Stimulated activated CD4-positive, alpha-beta T cell treated with anti-CD3 and anti-CD28 coated beads, Interleukin-12 subunit alpha, Interleukin-12 subunit beta, amount 100 ng/mL, for 4 hours (primary cell): Measurements from ENCODE around the gene ITGB6.

ENCODE experiments used
- DNase-seq: peaks from one replicate; pipeline ENCODE4 v3.0.0-alpha.2; 2020

Gene ITGB6

DNA sequence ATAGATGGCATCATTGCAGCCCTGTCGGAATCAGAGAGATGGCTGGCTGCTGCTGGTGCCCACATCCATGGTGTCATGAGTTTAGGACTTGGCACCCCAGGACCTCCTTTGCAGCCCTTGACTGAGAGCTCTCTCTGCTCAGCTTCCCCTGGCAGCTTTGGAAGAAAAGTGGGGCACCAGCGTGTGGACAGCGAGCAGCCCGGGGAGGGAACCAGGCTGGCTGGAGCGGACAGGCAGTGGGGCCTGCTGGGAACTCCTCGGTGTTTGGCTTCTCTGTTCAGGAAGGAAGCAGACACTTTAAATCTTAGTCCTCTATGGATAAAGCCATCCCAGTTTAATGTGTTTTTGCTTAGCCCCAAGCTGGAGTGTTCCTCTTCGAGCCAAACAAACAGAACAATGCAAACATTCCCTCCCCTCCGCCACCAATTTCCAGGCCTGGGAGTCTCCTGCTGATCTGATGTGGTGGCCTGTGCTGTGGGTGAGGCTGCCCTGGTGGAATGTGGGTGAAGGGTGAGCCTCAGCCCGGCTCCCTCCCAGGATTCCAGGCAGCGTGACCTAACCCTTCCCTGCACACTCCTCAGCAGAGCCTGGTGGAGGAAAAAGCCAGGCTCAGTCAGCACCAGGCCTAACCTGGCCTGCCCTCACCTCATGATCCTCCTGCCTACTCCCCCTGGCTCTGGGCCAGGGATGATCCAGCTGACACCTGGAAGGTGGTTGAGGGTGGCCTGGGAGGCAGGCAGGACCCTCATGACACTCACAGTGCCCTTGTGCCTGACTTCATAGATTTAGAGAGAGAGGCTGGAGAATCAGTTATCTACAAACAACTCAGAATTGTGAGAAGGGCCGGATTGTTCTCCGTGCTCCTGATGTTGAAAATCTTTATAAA is 21.6 kb upstream of the ITGB6 start:
- no peak for DNase-seq

DNA sequence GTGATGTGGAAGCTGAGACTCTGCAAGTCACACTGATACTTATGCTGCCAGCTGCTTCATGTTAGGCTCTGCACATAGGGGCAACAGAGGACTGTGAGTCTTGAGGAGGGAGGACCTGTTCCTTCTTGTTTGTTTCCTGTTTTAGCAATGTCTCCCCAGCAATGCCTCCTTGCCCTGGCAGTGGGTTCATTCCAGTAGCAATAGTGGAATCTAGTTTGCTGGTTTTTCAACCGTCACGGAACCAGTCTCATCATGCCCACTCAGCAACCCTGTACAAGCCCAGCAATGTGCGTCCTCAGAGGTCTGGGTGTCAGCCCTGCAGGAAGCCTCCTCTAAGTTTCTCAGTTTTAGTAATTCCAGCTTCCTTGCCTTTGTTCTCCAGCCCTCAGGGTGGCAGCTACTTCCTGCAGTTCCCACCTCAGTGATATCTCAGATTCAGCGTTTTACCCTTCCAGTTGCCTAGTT is 20.5 kb upstream of the ITGB6 start:
- DNase-seq: peak; percentile 9

DNA sequence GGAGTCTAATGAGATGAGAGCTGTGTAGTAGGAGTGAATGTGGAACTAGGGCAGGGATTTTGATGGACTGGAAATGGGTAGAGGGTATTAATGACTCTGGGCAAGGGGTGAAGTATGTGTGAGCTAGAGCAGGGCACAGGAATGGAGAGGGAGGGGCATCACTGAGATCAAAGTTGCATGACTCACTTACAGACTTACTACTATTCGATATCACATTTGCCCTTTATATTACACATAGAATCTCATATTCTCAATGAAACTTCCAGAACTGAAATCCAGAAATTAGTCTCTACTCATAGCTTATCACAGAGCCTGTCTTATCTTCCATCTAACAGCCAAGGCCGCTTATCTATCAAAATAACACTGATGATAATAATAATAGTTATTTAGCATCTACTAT is 20.0 kb upstream of the ITGB6 start:
- DNase-seq: no peak

- DNase-seq: no peak
Measured at GRCh38 chr2:160214461-160215445, 14.7 kb upstream of the ITGB6 start.

- no peak for DNase-seq
Measured at GRCh38 chr2:160213511-160213910, 13.4 kb upstream of the ITGB6 start.

DNA sequence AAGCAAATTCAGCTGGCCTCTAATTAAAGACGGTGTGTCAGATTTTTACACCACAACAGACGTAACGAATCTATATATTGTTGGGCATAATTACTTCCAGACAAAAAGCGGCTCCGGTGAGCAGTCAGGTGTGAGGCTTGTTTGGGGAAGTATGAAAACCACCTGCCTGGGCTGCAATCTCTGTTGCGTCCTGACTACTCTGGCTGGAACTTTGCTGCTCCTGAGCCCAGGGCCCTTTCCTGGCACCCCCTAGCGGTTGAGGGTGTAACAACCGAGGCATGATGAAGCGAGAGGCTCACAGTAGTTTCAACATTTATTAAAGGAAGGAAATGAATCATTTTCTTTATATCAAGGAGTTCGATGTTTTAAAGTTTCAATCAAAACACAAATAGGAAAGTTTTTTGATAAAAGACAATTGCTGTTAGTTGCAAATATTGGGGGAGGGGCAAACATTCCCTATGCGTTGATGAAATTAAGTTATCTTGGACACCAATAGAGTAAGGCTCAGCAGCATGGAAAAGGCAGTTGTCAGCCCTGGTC is 10.6 kb upstream of the ITGB6 start:
- peak; percentile 66 for DNase-seq

DNA sequence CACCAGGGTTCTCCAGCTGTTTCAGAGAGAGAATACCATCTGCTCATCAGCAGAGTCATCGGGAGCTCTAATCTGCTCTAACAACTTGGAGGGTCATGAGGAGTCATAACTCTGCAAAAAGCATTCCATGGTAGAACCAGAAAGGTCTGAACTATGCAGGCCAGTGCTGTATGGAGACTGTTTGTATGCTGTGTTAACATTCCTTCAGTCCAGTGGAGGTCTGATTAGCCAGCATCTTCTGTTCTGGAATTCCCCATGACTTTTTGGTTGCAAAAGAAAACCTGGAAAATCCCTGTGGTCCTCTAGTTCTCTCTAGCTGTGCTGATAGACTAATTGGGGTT is 9.4 kb upstream of the ITGB6 start:
- DNase-seq: no peak

- no peak for DNase-seq
Measured at GRCh38 chr2:160208655-160209515, 8.8 kb upstream of the ITGB6 start.

- DNase-seq: no peak
Measured at GRCh38 chr2:160207804-160208654, 8.0 kb upstream of the ITGB6 start.

- no peak for DNase-seq
Measured at GRCh38 chr2:160207271-160207670, 7.2 kb upstream of the ITGB6 start.

DNA sequence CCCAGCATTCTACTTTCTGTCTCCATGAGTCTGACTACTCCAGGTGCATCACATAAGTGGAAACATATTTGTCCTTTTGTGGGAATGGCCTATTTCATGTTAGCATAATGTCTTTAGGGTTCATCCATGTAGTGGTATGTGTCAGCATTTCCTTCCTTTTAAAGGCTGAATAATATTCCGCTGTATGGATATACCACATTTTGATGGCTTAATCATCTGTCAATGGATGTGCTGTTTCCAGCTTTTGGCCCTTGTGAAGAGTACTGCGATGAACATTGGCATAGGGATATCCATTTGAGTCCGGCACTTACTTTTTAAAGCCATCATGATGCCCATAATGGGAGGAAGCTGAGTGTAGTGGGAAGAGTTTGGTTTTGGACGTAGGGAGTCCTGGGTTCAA is 6.4 kb upstream of the ITGB6 start:
- no peak for DNase-seq

DNA sequence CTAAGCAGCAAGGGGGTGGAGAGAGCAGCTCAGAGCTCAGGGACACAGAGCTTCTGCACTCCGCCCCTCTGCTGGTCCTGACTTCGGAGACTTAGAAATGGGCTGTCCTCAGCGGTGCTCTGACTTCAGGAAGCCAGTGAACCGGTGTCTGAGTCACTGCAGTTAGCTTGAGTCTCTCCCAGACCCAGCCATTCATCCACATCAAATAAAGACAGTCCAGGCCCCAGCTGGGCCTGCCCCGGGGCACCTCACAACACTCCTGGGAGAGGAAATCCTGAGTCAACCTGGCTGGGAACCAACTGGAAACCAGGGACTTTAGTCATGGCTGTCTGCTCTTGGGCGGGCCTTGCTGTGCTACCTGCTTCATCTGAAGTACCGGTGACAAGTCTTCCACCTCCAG is 5.4 kb upstream of the ITGB6 start:
- DNase-seq: no peak

DNA sequence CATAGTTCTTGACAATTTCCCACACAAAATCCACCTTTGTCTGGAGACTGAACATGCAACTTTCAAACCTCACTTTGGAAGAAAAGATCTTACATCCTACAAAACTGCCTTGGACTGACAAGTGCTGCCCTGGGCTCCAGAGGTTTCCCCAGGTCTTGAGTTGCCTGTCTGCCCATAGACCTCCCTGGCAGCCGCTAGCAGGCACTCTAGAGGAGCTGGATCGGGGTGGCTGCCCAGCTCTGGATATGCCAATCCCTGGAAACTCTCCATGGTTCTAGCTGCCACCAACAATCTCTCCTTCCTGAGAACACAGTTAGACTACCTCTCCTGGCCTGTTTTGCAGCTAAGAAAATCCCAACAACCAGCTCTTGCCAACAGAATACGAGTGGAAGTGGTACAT is 3.4 kb upstream of the ITGB6 start:
- DNase-seq: no peak

- DNase-seq: no peak
Measured at GRCh38 chr2:160203007-160203406, 2.9 kb upstream of the ITGB6 start.

GRCh38 chr2:160201849-160202539 is 1.9 kb upstream of the ITGB6 start:
- no peak for DNase-seq

DNA sequence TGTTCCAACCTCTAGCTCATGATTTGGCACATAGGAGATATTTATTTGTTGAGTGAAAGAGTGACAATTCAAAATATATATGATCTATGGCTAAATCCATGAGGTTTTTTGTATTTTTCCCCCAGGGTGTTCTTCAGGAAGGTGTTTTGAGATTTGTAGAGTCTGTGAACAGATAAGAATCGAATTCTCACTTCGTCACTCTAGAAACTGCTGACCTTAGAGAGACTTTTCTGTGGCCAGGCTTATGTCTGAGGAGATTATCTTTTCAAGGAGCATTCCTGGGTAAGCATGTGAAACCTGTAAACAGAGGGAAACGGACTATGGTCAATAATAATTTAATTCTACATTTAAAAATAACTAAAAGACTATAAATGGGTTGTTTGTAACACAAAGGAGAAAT is 849 bp upstream of the ITGB6 start:
- DNase-seq: no peak

DNA sequence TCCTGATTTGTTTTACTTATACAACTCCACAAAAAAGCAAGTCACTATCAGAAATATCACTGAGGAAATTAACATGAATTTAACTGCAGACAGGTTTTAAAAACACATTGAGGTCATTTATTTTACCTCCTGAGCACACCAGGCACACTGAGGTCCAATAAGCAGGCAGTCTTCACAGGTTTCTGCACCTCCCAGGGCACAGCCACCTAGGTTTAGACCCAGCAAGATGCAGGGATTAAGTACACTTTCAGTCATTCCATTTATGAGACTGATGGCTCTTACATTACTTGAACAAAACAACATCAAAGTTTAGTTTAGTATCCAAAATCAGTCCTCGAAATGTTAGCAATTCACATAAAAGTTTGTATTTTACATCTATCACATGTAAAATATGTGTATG is 1.0 kb downstream of the ITGB6 start:
- no peak for DNase-seq

GRCh38 chr2:160197587-160197986 is 2.5 kb downstream of the ITGB6 start:
- no peak for DNase-seq

- DNase-seq: no peak
Measured at GRCh38 chr2:160194946-160195345, 5.1 kb downstream of the ITGB6 start.

DNA sequence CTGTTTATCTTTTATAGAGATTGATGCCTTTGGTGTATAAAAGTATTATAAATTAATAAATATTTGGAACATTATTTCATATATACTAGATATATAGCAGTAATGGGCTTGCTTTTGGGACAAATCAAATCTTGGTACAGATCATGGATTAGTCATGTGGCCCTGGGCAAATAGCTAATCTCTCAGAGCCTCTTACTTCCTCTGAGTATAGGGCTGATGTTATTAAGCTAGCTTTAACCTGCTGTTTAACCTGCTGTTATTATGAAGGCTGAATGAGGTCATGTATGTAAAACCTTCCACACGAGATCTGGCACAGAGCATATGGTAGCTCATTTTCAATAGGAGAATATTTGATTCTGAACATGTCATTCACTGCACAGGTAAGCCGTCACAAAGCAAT is 5.7 kb downstream of the ITGB6 start:
- no peak for DNase-seq
